ENCODE data around the gene THBS3.
"Not testable (repeated sequence)": the region's sequence is repeated elsewhere in the genome, so short reads cannot be mapped to it uniquely, and the experiment has no call there.

The THBS3 gene

GRCh38 chr1:155244368-155245162 lies 36.9 kb upstream of the THBS3 start:
- DNase-seq (ENCODE audit: low read depth, low spot score) = peak; percentile 100
- in situ Hi-C loops (cut with HindIII; ENCODE audit: low sequenced_read_pairs) = no loop called here
- H3K4me3 ChIP-seq (ENCODE audit: low read depth, low read length) = peak overlapping the region; percentile 68
- TF ChIP-seq CTCF (IDR thresholded peaks at IDR 0.05; ENCODE audit: low read depth, low read length) = peak; percentile 38

- no peak for DNase-seq (ENCODE audit: low read depth, low spot score)
- H3K4me3 ChIP-seq (ENCODE audit: low read depth, low read length) = peak overlapping the region; percentile 68
- in situ Hi-C loops (cut with HindIII; ENCODE audit: low sequenced_read_pairs) = no loop called here
- TF ChIP-seq CTCF (IDR thresholded peaks at IDR 0.05; ENCODE audit: low read depth, low read length) = no peak
These were observed 35.2 kb upstream of the THBS3 start for GRCh38 chr1:155242805-155243358.

GRCh38 chr1:155241841-155242264 lies 34.2 kb upstream of the THBS3 start:
- DNase-seq (ENCODE audit: low read depth, low spot score) = no peak
- TF ChIP-seq CTCF (IDR thresholded peaks at IDR 0.05; ENCODE audit: low read depth, low read length) = no peak
- H3K4me3 ChIP-seq (ENCODE audit: low read depth, low read length) = no peak overlapping the region
- in situ Hi-C loops (cut with HindIII; ENCODE audit: low sequenced_read_pairs) = no loop called here

GRCh38 chr1:155241069-155241679 lies 33.5 kb upstream of the THBS3 start:
- DNase-seq (ENCODE audit: low read depth, low spot score) = peak; percentile 80
- in situ Hi-C loops (cut with HindIII; ENCODE audit: low sequenced_read_pairs) = no loop called here
- H3K4me3 ChIP-seq (ENCODE audit: low read depth, low read length) = peak overlapping the region; percentile 36
- TF ChIP-seq CTCF (IDR thresholded peaks at IDR 0.05; ENCODE audit: low read depth, low read length) = no peak

GRCh38 chr1:155236451-155236850 lies 28.8 kb upstream of the THBS3 start:
- H3K4me3 ChIP-seq (ENCODE audit: low read depth, low read length) = no peak overlapping the region
- no peak for TF ChIP-seq CTCF (IDR thresholded peaks at IDR 0.05; ENCODE audit: low read depth, low read length)
- in situ Hi-C loops (cut with HindIII; ENCODE audit: low sequenced_read_pairs) = no loop called here
- DNase-seq (ENCODE audit: low read depth, low spot score) = no peak

GRCh38 chr1:155235375-155235774 lies 27.7 kb upstream of the THBS3 start:
- H3K4me3 ChIP-seq (ENCODE audit: low read depth, low read length); in situ Hi-C loops (cut with HindIII; ENCODE audit: low sequenced_read_pairs); DNase-seq (ENCODE audit: low read depth, low spot score): not testable (repeated sequence)

- DNase-seq (ENCODE audit: low read depth, low spot score); in situ Hi-C loops (cut with HindIII; ENCODE audit: low sequenced_read_pairs): not testable (repeated sequence)
These were observed 25.8 kb upstream of the THBS3 start for GRCh38 chr1:155233502-155233901.

DNA sequence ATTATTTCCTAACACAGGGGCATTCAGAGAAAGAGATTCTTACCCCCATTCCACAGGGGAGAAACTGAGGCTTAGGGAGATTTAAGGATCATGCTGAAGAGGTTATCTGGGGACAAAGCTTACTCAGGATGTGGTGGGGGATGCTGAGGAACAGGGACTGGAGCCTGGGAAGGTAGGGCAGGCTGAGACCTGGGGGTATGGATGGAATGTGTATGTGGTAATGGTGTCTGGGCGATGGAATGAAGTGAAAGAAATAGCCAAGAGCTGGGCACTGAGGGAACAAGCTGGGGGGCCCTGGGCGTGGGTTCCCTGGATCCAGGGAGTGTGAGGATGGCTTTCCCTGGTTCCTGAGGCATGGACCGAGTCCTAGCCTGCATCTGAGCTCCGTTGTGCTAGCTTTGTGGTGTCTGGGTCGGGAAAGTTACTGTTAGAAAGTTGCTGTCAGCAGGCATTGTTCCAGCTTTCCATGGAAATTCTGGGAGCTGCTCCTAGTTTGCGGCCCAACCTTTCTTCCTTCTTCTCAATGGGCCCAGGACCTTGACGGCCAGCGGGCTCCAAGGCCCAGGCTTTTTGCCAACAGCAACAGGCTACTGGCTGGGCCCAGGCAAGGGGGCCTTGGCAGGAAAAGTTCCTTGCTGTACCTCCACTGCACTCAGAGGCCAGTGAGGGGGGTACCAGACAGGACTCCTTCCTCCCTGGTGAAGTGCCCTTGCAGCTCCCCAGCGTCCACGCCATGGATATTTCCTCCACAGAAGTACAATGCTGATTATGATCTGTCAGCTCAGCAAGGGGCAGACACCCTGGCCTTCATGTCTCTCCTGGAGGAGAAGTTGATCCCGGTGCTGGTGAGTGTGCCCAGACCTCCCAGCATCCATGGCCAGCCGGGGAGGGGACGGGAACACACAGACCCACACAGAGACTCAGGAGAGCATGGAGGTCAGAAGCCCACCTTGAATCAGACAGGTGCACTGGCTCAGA lies 24.6 kb upstream of the THBS3 start:
- peak; percentile 69 for DNase-seq (ENCODE audit: low read depth, low spot score)
- H3K4me3 ChIP-seq (ENCODE audit: low read depth, low read length); in situ Hi-C loops (cut with HindIII; ENCODE audit: low sequenced_read_pairs): not testable (repeated sequence)

More at GRCh38 chr1:155233502-155233901, 25.8 kb upstream of the THBS3 start:
- not testable (repeated sequence) for H3K4me3 ChIP-seq (ENCODE audit: low read depth, low read length)

GRCh38 chr1:155231302-155231701 lies 23.6 kb upstream of the THBS3 start:
- DNase-seq (ENCODE audit: low read depth, low spot score); H3K4me3 ChIP-seq (ENCODE audit: low read depth, low read length); in situ Hi-C loops (cut with HindIII; ENCODE audit: low sequenced_read_pairs): not testable (repeated sequence)

Data from astrocyte of the spinal cord (primary cell).